Measurements from ENCODE around the gene PLAC1. TPM values are rescaled to one million over a fixed set of nuclear protein-coding genes. Genes with fewer than 3 reads are reported as not detected.

Gene PLAC1
- total and polyA plus RNA-seq, 2 of the 13 experiments (the other 11 are each of a cell fraction or from before 2014, with no cell fraction given): 0.40 to 2.7 TPM

DNA sequence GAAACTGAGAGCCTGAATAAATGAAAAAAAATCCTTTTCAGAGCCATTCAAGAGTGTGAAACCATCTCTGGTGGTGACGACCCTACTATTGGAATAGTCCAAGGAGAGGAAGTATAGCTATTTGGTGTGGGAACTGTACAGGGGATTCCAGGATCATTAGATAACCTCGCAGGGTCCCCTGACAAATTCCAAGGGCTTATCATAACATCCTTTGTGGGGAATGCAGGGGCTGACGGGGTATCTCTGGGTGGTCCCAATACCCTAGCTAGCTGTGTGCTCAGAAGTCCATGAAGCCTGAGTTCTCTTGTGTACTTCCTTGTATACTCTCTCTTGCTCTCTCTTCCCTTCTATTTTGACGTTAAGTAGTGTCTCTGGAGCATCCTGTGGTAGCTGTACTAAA is 13.8 kb upstream of the PLAC1 start:
- CTCF ChIA-PET (ENCODE audit: low intra/inter-chr PET ratio, low total read pairs): no interaction called here
- BruUV-seq (replicated peaks): no TSS peak
- POLR2A ChIA-PET: no interaction called here
- Histone ChIP-seq H3K27ac (ENCODE audit: extremely low read length, insufficient read depth, low read length) (no peak overlapping the region), H2AFZ (ENCODE audit: low read length) (no peak overlapping the region), H3K9me3 (ENCODE audit: low read length) (no peaks in the 10 kb centered on the region), H3K4me2 (ENCODE audit: low read depth, low read length) (no peak overlapping the region), H3K79me2 (ENCODE audit: insufficient read depth, low read length) (no peaks in the 10 kb centered on the region), H3K36me3 (replicated peaks in 1 of 2; ENCODE audit: control insufficient read depth in 1 of 2, insufficient read depth in 2 of 2, low read length in 2 of 2) (no peaks in the 10 kb centered on the region), H3K4me1 (ENCODE audit: insufficient read depth, low read length) (no peaks in the 10 kb centered on the region), H3K27me3 (ENCODE audit: control insufficient read depth in 1 of 2, insufficient read depth in 2 of 2, low read length in 2 of 2) (no peaks in the 10 kb centered on the region), H3K9ac (ENCODE audit: insufficient read depth, low read depth, low read length) (no peak overlapping the region), H3K4me3 (replicated peaks in 1 of 3; ENCODE audit: insufficient read depth in 1 of 3, low read depth in 2 of 3, low read length in 3 of 3) (no peak overlapping the region), H4K20me1 (ENCODE audit: insufficient read depth, low read length) (no peaks in the 10 kb centered on the region)
- TF ChIP-seq KLF15 (CRISPR knock-in tag; IDR thresholded peaks at IDR 0.05; ENCODE audit: borderline replicate concordance) (no peak), ZNF224 (CRISPR knock-in tag; IDR thresholded peaks at IDR 0.05) (no peak), ZNF83 (CRISPR knock-in tag; IDR thresholded peaks at IDR 0.05; ENCODE audit: borderline replicate concordance) (no peak), KMT2B (CRISPR knock-in tag; IDR thresholded peaks at IDR 0.05) (no peak), ZNF703 (CRISPR knock-in tag; IDR thresholded peaks at IDR 0.05; ENCODE audit: borderline replicate concordance) (no peak), NR2C2 (CRISPR knock-in tag; IDR thresholded peaks at IDR 0.05; ENCODE audit: borderline replicate concordance) (no peak), CEBPB (IDR thresholded peaks at IDR 0.05; ENCODE audit: borderline replicate concordance, low read depth, low read length) (no peak), ZNF335 (CRISPR knock-in tag; IDR thresholded peaks at IDR 0.05) (no peak), ZNF3 (CRISPR knock-in tag; IDR thresholded peaks at IDR 0.05) (no peak), ZNF788 (CRISPR knock-in tag; IDR thresholded peaks at IDR 0.05; ENCODE audit: borderline replicate concordance) (no peak), TGIF2 (CRISPR knock-in tag; IDR thresholded peaks at IDR 0.05) (no peak), ZNF646 (CRISPR knock-in tag; IDR thresholded peaks at IDR 0.05) (no peak), TBL1XR1 (IDR thresholded peaks at IDR 0.05; ENCODE audit: borderline replicate concordance, low read length, partially characterized antibody) (no peak), PLRG1 (conservative IDR thresholded peaks at IDR 0.05) (no peak), ZNF556 (CRISPR knock-in tag; IDR thresholded peaks at IDR 0.05; ENCODE audit: borderline replicate concordance) (no peak), ZFYVE20 (CRISPR knock-in tag; IDR thresholded peaks at IDR 0.05; ENCODE audit: borderline replicate concordance, low read depth) (no peak), TFDP2 (CRISPR knock-in tag; IDR thresholded peaks at IDR 0.05) (no peak), YY1 (IDR thresholded peaks at IDR 0.05; ENCODE audit: insufficient read depth, insufficient replicate concordance, low read depth, low read length) (no peak), ZNF468 (CRISPR knock-in tag; IDR thresholded peaks at IDR 0.05) (no peak), HMGA1 (CRISPR knock-in tag; conservative IDR thresholded peaks at IDR 0.05) (no peak)
- FAIRE-seq (no peak), ATAC-seq (no peak), DNase-seq (ENCODE audit: low spot score) (no peak)
- in situ Hi-C loops (cut with HindIII; ENCODE audit: extremely low pct_ligation_motif_present, low pct_unique_long_range_greater_than_20kb) (no loop called here), intact Hi-C loops (cut with micrococcal nuclease; ENCODE audit: unreplicated experiment) (no loop called here)
- WGBS (ENCODE audit: low lambda C conversion rate): 6% methylated on average over 4 of the region's 4 CpGs

All from HepG2 (cell line).